ENCODE data around the gene NFIA.

The NFIA gene

GRCh38 chr1:61198554-61198953 is 116.2 kb downstream of the NFIA start (continued):
- no peak for TF ChIP-seq ZNF580 (tag by site-specific recombination; IDR thresholded peaks at IDR 0.05)

GRCh38 chr1:61201035-61201434 is 118.7 kb downstream of the NFIA start:
- ChIA-PET POLR2A (interaction anchor here (0.6 kb wide), 1 partner anchor 1260 kb away, joined by 3 read pairs; no protein-coding TSS in a partner anchor), CTCF (interaction anchor here (0.6 to 1.0 kb wide), 2 partner anchors 152 to 231 kb away, joined by 3 to 4 read pairs; no protein-coding TSS in a partner anchor)
- Histone ChIP-seq H3K4me3 (ENCODE audit: low read depth, low read length) (no peak overlapping the region), H3K9me3 (ENCODE audit: control insufficient read depth, insufficient read depth, low read depth, low read length) (no peaks in the 10 kb centered on the region), H3K36me3 (ENCODE audit: control insufficient read depth in 2 of 2, insufficient read depth in 1 of 2, low read length in 2 of 2) (no peaks in the 10 kb centered on the region), H3K4me1 (ENCODE audit: control insufficient read depth, insufficient read depth, low read length) (peaks cover 8% of the 10 kb centered on the region; the same call in 1 of the 2 replicates), H3K27ac (ENCODE audit: extremely low read depth, low read depth, low read length) (no peak overlapping the region)
- no peak for TF ChIP-seq ZSCAN5A (tag by site-specific recombination; IDR thresholded peaks at IDR 0.05)
- no peak for TF ChIP-seq ZNF785 (tag by site-specific recombination; IDR thresholded peaks at IDR 0.05)
- TF ChIP-seq SP2 (tag by site-specific recombination; IDR thresholded peaks at IDR 0.05), result no peak
- no peak for TF ChIP-seq ZNF133 (tag by site-specific recombination; IDR thresholded peaks at IDR 0.05)
- TF ChIP-seq AEBP2 (tag by site-specific recombination; IDR thresholded peaks at IDR 0.05; ENCODE audit: borderline replicate concordance), result no peak
- TF ChIP-seq ZNF341 (tag by site-specific recombination; IDR thresholded peaks at IDR 0.05; ENCODE audit: low read depth), result no peak
- TF ChIP-seq ZBTB8A (tag by site-specific recombination; IDR thresholded peaks at IDR 0.05), result no peak
- no peak for TF ChIP-seq ZNF518A (tag by site-specific recombination; conservative IDR thresholded peaks at IDR 0.05; ENCODE audit: low read depth)
- no peak for TF ChIP-seq ZNF221 (tag by site-specific recombination; IDR thresholded peaks at IDR 0.05; ENCODE audit: borderline replicate concordance)
- no peak for TF ChIP-seq ZNF747 (tag by site-specific recombination; IDR thresholded peaks at IDR 0.05)
- TF ChIP-seq ZNF132 (tag by site-specific recombination; IDR thresholded peaks at IDR 0.05; ENCODE audit: borderline replicate concordance), result no peak
- no peak for TF ChIP-seq PBX3 (CRISPR knock-in tag; IDR thresholded peaks at IDR 0.05)
- no peak for TF ChIP-seq ZNF830 (tag by site-specific recombination; IDR thresholded peaks at IDR 0.05; ENCODE audit: low read depth)
- no peak for TF ChIP-seq SCRT2 (tag by site-specific recombination; IDR thresholded peaks at IDR 0.05)
- no peak for TF ChIP-seq YY2 (tag by site-specific recombination; IDR thresholded peaks at IDR 0.05)
- no peak for TF ChIP-seq ZNF10 (tag by site-specific recombination; IDR thresholded peaks at IDR 0.05)
- TF ChIP-seq ZNF558 (tag by site-specific recombination; IDR thresholded peaks at IDR 0.05), result no peak
- no peak for TF ChIP-seq ZNF571 (tag by site-specific recombination; IDR thresholded peaks at IDR 0.05)

Data from HEK293 (cell line).